Activated naive CD4-positive, alpha-beta T cell treated with anti-CD3 and anti-CD28 coated beads, Interleukin-2, amount 50 U/mL, for 16 hours (primary cell): ENCODE data around the gene BUD31.
"Not testable (repeated sequence)": the region's sequence is repeated elsewhere in the genome, so short reads cannot be mapped to it uniquely, and the experiment has no call there.

ENCODE experiments used
- DNase-seq: peaks from one replicate; pipeline ENCODE4 v3.0.0-alpha.2; 2020

BUD31 gene

GRCh38 chr7:99399597-99399996 is 9.2 kb upstream of the BUD31 start:
- no peak for DNase-seq

GRCh38 chr7:99402854-99403253 is 5.9 kb upstream of the BUD31 start:
- DNase-seq = no peak

- no peak for DNase-seq
These were observed 5.0 kb upstream of the BUD31 start for GRCh38 chr7:99403764-99404163.

- no peak for DNase-seq
These were observed 4.4 kb upstream of the BUD31 start for GRCh38 chr7:99404235-99404976.

- DNase-seq = no peak
These were observed 3.8 kb upstream of the BUD31 start for GRCh38 chr7:99404977-99405320.

GRCh38 chr7:99406557-99406956 is 2.2 kb upstream of the BUD31 start:
- DNase-seq = no peak

GRCh38 chr7:99407872-99408378 is 844 bp upstream of the BUD31 start:
- DNase-seq = peak; percentile 50

- no peak for DNase-seq
These were observed 413 bp downstream of the BUD31 start for GRCh38 chr7:99409192-99409572.

- DNase-seq = no peak
These were observed 1.0 kb downstream of the BUD31 start for GRCh38 chr7:99409806-99410205.

GRCh38 chr7:99410635-99411034 is 1.9 kb downstream of the BUD31 start:
- no peak for DNase-seq

- DNase-seq = not testable (repeated sequence)
These were observed 6.9 kb downstream of the BUD31 start for GRCh38 chr7:99415513-99416127.

- DNase-seq = no peak
These were observed 9.5 kb downstream of the BUD31 start for GRCh38 chr7:99418260-99418659.

- DNase-seq = no peak
These were observed 10.7 kb downstream of the BUD31 start for GRCh38 chr7:99419323-99420021.

GRCh38 chr7:99420213-99420612 is 11.4 kb downstream of the BUD31 start:
- no peak for DNase-seq

- DNase-seq = no peak
These were observed 12.2 kb downstream of the BUD31 start for GRCh38 chr7:99420986-99421385.

GRCh38 chr7:99422186-99422585 is 13.4 kb downstream of the BUD31 start:
- DNase-seq = no peak

- no peak for DNase-seq
These were observed 13.9 kb downstream of the BUD31 start for GRCh38 chr7:99422625-99423024.

- no peak for DNase-seq
These were observed 16.4 kb downstream of the BUD31 start for GRCh38 chr7:99424932-99425730.

GRCh38 chr7:99428972-99429566 is 20.3 kb downstream of the BUD31 start:
- no peak for DNase-seq

- no peak for DNase-seq
These were observed 21.0 kb downstream of the BUD31 start for GRCh38 chr7:99429756-99430155.

GRCh38 chr7:99431756-99432540 is 23.2 kb downstream of the BUD31 start:
- not testable (repeated sequence) for DNase-seq

GRCh38 chr7:99433158-99433557 is 24.4 kb downstream of the BUD31 start:
- no peak for DNase-seq
